IMR-90 (cell line): ENCODE results near the gene OR7D4. TPM values are rescaled to one million over a fixed set of nuclear protein-coding genes. Genes with fewer than 3 reads are reported as not detected.

ENCODE experiments used
- ATAC-seq: fragments of 200-7000 bp; cut with Tn5 transposase; 2 replicates; pipeline ENCODE4 v1.9.1; 2020; ENCODE audit warnings: low read depth, mild to moderate bottlenecking, moderate library complexity
- BruUV-seq: library from RNA; stranded (reverse); fragments of 400-500 nt; replicated peaks from 2 replicates; lab custom pipeline; 2021; lab: Mats Ljungman, UMichigan
- CTCF ChIA-PET: fragments of 300-600 bp; formaldehyde crosslinking; extraction: SDS; loops from one replicate; lab custom pipeline; 2021; ENCODE audit warnings: antibody characterized with exemption; lab: Yijun Ruan, JAX
- POLR2A ChIA-PET: fragments of 300-600 bp; sonication (Branson Sonifier 250); formaldehyde crosslinking; loops from one replicate; lab custom pipeline; 2022; ENCODE audit warnings: antibody characterized with exemption; ENCODE audit not compliant: unreplicated experiment; lab: Charles Lee
- DNase-seq: peaks from one replicate; pipeline ENCODE4 v3.0.0; 2013
- H2AFZ ChIP-seq: replicated peaks from 2 replicates; pipeline ENCODE3; 2013; ENCODE audit warnings: low read length, mild to moderate bottlenecking; ENCODE audit not compliant: poor library complexity
- H2AK5ac ChIP-seq: 2 replicates; pipeline ENCODE4 v1.6.1; 2013; ENCODE audit warnings: low read depth, low read length, inconsistent platforms
- H2AK9ac ChIP-seq: replicated peaks from 2 replicates; pipeline ENCODE3; 2013; ENCODE audit warnings: mild to moderate bottlenecking, low read depth, low read length, moderate library complexity; ENCODE audit not compliant: poor library complexity
- H2BK120ac ChIP-seq: 2 replicates; pipeline ENCODE4 v1.6.1; 2013; ENCODE audit warnings: low read depth, low read length, inconsistent platforms
- H2BK15ac ChIP-seq: 3 replicates; pipeline ENCODE4 v1.6.1; 2013; ENCODE audit warnings: low read depth, low read length, inconsistent platforms
- H2BK20ac ChIP-seq: 2 replicates; pipeline ENCODE4 v1.6.1; 2013; ENCODE audit warnings: low read depth, mild to moderate bottlenecking, inconsistent platforms, low read length, moderate library complexity
- H2BK5ac ChIP-seq: 2 replicates; pipeline ENCODE4 v1.6.1; 2013; ENCODE audit warnings: mild to moderate bottlenecking, low read depth, low read length, inconsistent platforms; ENCODE audit not compliant: poor library complexity, severe bottlenecking
- H3K14ac ChIP-seq: replicated peaks from 2 replicates; pipeline ENCODE4 v1.6.1; 2013; ENCODE audit warnings: low read depth, low read length, inconsistent platforms
- H3K18ac ChIP-seq: 2 replicates; pipeline ENCODE4 v1.6.1; 2013; ENCODE audit warnings: low read depth, low read length, control low read depth
- H3K23ac ChIP-seq: 2 replicates; pipeline ENCODE4 v1.6.1; 2013; ENCODE audit warnings: low read depth, low read length, inconsistent platforms
- H3K27ac ChIP-seq: 2 replicates; pipeline ENCODE4 v1.5.1; 2013; ENCODE audit warnings: mild to moderate bottlenecking, control low read depth, low read length; ENCODE audit not compliant: insufficient read depth
- H3K27me3 ChIP-seq: 2 replicates; pipeline ENCODE4 v1.6.1; 2013; ENCODE audit warnings: low read length; ENCODE audit not compliant: control insufficient read depth, insufficient read depth
- H3K36me3 ChIP-seq: 2 replicates; pipeline ENCODE4 v1.6.1; 2013; ENCODE audit warnings: low read length, mixed read lengths; ENCODE audit not compliant: control insufficient read depth, insufficient read depth
- H3K4ac ChIP-seq: 2 replicates; pipeline ENCODE4 v1.6.1; 2013; ENCODE audit warnings: low read depth, low read length, inconsistent platforms
- H3K4me1 ChIP-seq: 2 replicates; pipeline ENCODE4 v1.6.1; 2013; ENCODE audit warnings: low read length, mixed read lengths; ENCODE audit not compliant: control insufficient read depth, insufficient read depth
- H3K4me2 ChIP-seq: 2 replicates; pipeline ENCODE4 v1.6.1; 2013; ENCODE audit warnings: low read depth, mild to moderate bottlenecking, control low read depth, low read length, moderate library complexity
- H3K4me3 ChIP-seq: 2 replicates; pipeline ENCODE4 v1.5.1; 2013; ENCODE audit warnings: low read depth, mild to moderate bottlenecking, control low read depth, low read length, moderate library complexity; ENCODE audit not compliant: insufficient read depth
- H3K56ac ChIP-seq: 2 replicates; pipeline ENCODE4 v1.6.1; 2013; ENCODE audit warnings: low read length, inconsistent platforms; ENCODE audit not compliant: insufficient read depth; ENCODE audit errors: extremely low read depth
- H3K79me1 ChIP-seq, 2 experiments: 2 replicates each; pipeline ENCODE4 v1.6.1; 2013; ENCODE audit warnings: low read length in 2 of 2, inconsistent platforms in 1 of 2, low read depth in 1 of 2
- H3K9ac ChIP-seq: 2 replicates; pipeline ENCODE4 v1.6.1; 2013; ENCODE audit warnings: low read depth, low read length, control low read depth
- H3K9me1 ChIP-seq: 2 replicates; pipeline ENCODE4 v1.6.1; 2013; ENCODE audit warnings: low read length, inconsistent platforms; ENCODE audit not compliant: insufficient read depth
- H3K9me3 ChIP-seq: 2 replicates; pipeline ENCODE4 v1.6.1; 2013; ENCODE audit warnings: low read length; ENCODE audit not compliant: control insufficient read depth, insufficient read depth
- H4K20me1 ChIP-seq: 2 replicates; pipeline ENCODE4 v1.6.1; 2013; ENCODE audit warnings: low read length, inconsistent platforms; ENCODE audit not compliant: insufficient read depth
- H4K5ac ChIP-seq: 2 replicates; pipeline ENCODE4 v1.6.1; 2013; ENCODE audit warnings: mild to moderate bottlenecking, low read depth, low read length, control low read depth
- H4K8ac ChIP-seq, 2 experiments: 2 replicates each; pipeline ENCODE4 v1.6.1; 2013; ENCODE audit warnings: low read depth in 2 of 2, low read length in 2 of 2, control low read depth in 1 of 2, inconsistent platforms in 1 of 2
- H4K91ac ChIP-seq: 2 replicates; pipeline ENCODE4 v1.6.1; 2013; ENCODE audit warnings: low read depth, low read length, inconsistent platforms; ENCODE audit not compliant: insufficient read depth
- WGBS, 2 experiments: methylation state at CpG; one replicate each; pipeline versions ENCODE4 v1.1.5 to v1.1.7; 2013; ENCODE audit warnings: missing lambda C conversion rate in 2 of 2; ENCODE audit not compliant: insufficient read length in 1 of 2; ENCODE audit errors: extremely low coverage in 2 of 2; 5-methylcytosine and 5-hydroxymethylcytosine counted together
- dilution Hi-C: fragments of 300-500 bp; cut with HindIII; formaldehyde crosslinking; loops from one replicate; pipeline ENCODE4 v1.14.3; 2018; ENCODE audit warnings: low sequenced_read_pairs; ENCODE audit not compliant: unreplicated experiment
- in situ Hi-C: fragments of 300-500 bp; cut with MboI; formaldehyde crosslinking; loops from 3 replicates; pipeline ENCODE4 v1.14.3; 2019; ENCODE audit warnings: low sequenced_read_pairs, inconsistent platforms, mixed read lengths
- intact Hi-C: fragments of 100-400 bp; cut with micrococcal nuclease; formaldehyde crosslinking; loops from 2 replicates; pipeline ENCODE4 v1.10.0; 2022
- polyA plus RNA-seq, 3 experiments: library from polyadenylated mRNA; depleted of rRNA; stranded (reverse); fragments of >200 nt; gene quantifications; 2 replicates each; pipeline ENCODE4 v1.2.3, GENCODE V29; 2012; ENCODE audit warnings: low replicate concordance in 1 of 3
- total RNA-seq: library from RNA; depleted of rRNA; stranded (reverse); fragments of >200 nt; gene quantifications from 2 replicates; pipeline ENCODE4 v1.2.3, GENCODE V29; 2012
- TF ChIP-seq, protein P1 (sequence below): conservative IDR thresholded peaks from 2 replicates; pipeline ENCODE4 v1.5.1; 2012; ENCODE audit warnings: mild to moderate bottlenecking, low read depth, low read length, improper control_type of control experiment

Gene OR7D4
- total and polyA plus RNA-seq, 2 of the 4 experiments (the other 2 are of a cell fraction): not detected

DNA sequence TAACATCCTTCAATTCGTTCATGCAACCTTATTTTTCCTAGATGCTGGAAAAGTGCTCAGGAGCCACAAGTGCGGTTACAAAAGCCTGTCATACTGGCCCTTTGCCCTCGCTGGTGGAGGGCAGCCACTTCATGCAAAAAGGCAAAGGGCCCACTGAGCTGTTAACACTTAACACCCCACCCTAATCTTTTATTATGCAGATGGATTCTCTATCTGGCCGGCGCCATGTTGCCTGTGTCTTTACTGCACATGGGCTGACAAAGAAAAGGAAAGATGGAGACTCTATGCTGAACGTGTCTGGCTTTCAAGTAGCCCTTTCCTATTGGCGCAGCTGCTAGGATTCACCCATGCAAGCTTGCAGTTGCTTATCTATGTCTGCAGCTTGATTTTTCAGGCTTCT, 29.9 kb downstream of the OR7D4 start:
- ChIA-PET POLR2A (no interaction called here), CTCF (no interaction called here)
- Histone ChIP-seq H2BK15ac (no peak overlapping the region), H3K27ac (no peak overlapping the region), H3K27me3 (no peaks in the 10 kb centered on the region), H3K36me3 (no peaks in the 10 kb centered on the region), H2BK20ac (no peak overlapping the region), H3K4me1 (no peaks in the 10 kb centered on the region), H2BK120ac (no peak overlapping the region), H3K9ac (no peak overlapping the region), H3K9me1 (no peaks in the 10 kb centered on the region), H2AFZ (no peak overlapping the region), H3K4ac (no peak overlapping the region), H3K56ac (no peak overlapping the region), H2AK5ac (no peak overlapping the region), H3K4me3 (no peak overlapping the region), H3K18ac (no peak overlapping the region), H3K4me2 (no peak overlapping the region), H4K91ac (no peak overlapping the region), H4K8ac (no peak overlapping the region), H4K20me1 (no peaks in the 10 kb centered on the region), H4K5ac (no peak overlapping the region), H3K23ac (no peak overlapping the region), H3K79me1 (no peaks in the 10 kb centered on the region), H2AK9ac (no peak overlapping the region), H2BK5ac (no peak overlapping the region), H3K14ac (no peak overlapping the region), H3K9me3 (peaks cover 5% of the 10 kb centered on the region; the same call in 1 of the 2 replicates)
- DNase-seq (no peak), ATAC-seq (no peak)
- dilution Hi-C loops: no loop called here
- BruUV-seq: no TSS peak
- in situ Hi-C loops: no loop called here
- WGBS, 2 experiments: no CpG with 5 or more reads among the region's 7 CpGs
- TF ChIP-seq, protein P1, sequence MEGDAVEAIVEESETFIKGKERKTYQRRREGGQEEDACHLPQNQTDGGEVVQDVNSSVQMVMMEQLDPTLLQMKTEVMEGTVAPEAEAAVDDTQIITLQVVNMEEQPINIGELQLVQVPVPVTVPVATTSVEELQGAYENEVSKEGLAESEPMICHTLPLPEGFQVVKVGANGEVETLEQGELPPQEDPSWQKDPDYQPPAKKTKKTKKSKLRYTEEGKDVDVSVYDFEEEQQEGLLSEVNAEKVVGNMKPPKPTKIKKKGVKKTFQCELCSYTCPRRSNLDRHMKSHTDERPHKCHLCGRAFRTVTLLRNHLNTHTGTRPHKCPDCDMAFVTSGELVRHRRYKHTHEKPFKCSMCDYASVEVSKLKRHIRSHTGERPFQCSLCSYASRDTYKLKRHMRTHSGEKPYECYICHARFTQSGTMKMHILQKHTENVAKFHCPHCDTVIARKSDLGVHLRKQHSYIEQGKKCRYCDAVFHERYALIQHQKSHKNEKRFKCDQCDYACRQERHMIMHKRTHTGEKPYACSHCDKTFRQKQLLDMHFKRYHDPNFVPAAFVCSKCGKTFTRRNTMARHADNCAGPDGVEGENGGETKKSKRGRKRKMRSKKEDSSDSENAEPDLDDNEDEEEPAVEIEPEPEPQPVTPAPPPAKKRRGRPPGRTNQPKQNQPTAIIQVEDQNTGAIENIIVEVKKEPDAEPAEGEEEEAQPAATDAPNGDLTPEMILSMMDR: no peak
- intact Hi-C loops: no loop called here
